Stimulated activated CD4-positive, alpha-beta T cell treated with anti-CD3 and anti-CD28 coated beads, TNF-alpha, amount 100 ng/mL, for 48 hours (primary cell): Measurements from ENCODE around the gene FLOT2.
"Not testable (repeated sequence)": the region's sequence is repeated elsewhere in the genome, so short reads cannot be mapped to it uniquely, and the experiment has no call there.

Experiments used
- DNase-seq, 3 donors: peaks; one replicate each; pipeline ENCODE4 v3.0.0-alpha.2; 2020; ENCODE audit warnings: low read depth in 3 of 3

FLOT2 gene

GRCh38 chr17:28916302-28916934 is 18.9 kb upstream of the FLOT2 start:
- no peak for DNase-seq

- DNase-seq: no peak
Measured at GRCh38 chr17:28912938-28913333, 15.4 kb upstream of the FLOT2 start.

GRCh38 chr17:28912281-28912937 is 14.9 kb upstream of the FLOT2 start:
- DNase-seq: no peak

GRCh38 chr17:28911411-28912045 is 14.0 kb upstream of the FLOT2 start:
- DNase-seq: no peak

GRCh38 chr17:28910534-28910933 is 13.0 kb upstream of the FLOT2 start:
- DNase-seq: no peak

GRCh38 chr17:28908640-28909167 is 11.2 kb upstream of the FLOT2 start:
- DNase-seq: no peak

GRCh38 chr17:28907709-28908475 is 10.4 kb upstream of the FLOT2 start:
- DNase-seq: no peak

- DNase-seq: no peak
Measured at GRCh38 chr17:28906706-28907438, 9.3 kb upstream of the FLOT2 start.

GRCh38 chr17:28906276-28906675 is 8.7 kb upstream of the FLOT2 start:
- no peak for DNase-seq

- no peak for DNase-seq
Measured at GRCh38 chr17:28904800-28905199, 7.3 kb upstream of the FLOT2 start.

- not testable (repeated sequence) for DNase-seq
Measured at GRCh38 chr17:28903546-28903841, 6.0 kb upstream of the FLOT2 start.

- peak; percentile 86 to 92 (median 92) for DNase-seq
Measured at GRCh38 chr17:28902819-28903545, 5.4 kb upstream of the FLOT2 start, which contains the start of gene DHRS13. Gene DHRS13 (minus strand): TSS chr17:28903079. CDS start chr17:28902944, 135 bp downstream.

- peak in 1 of 3 donors; percentile 47 for DNase-seq
Measured at GRCh38 chr17:28901866-28902818, 4.6 kb upstream of the FLOT2 start.

- no peak for DNase-seq
Measured at GRCh38 chr17:28900986-28901726, 3.6 kb upstream of the FLOT2 start.

- no peak for DNase-seq
Measured at GRCh38 chr17:28899212-28899815, 1.8 kb upstream of the FLOT2 start.

- no peak for DNase-seq
Measured at GRCh38 chr17:28898527-28898955, 1.0 kb upstream of the FLOT2 start.

GRCh38 chr17:28897769-28898526 is 415 bp upstream of the FLOT2 start:
- no peak for DNase-seq

GRCh38 chr17:28896491-28896883 is 1.0 kb downstream of the FLOT2 start:
- no peak for DNase-seq
